CD1c-positive myeloid dendritic cell (primary cell): ENCODE results near the gene KDM4C.
A peak's percentile ranks its signal among the peaks of the same experiment; 100 is the strongest.

Experiments used
- DNase-seq: peaks from one replicate; pipeline ENCODE4 v3.0.0-alpha.2; 2016; ENCODE audit errors: extremely low spot score

KDM4C gene

GRCh38 chr9:7037176-7037575 lies 279.4 kb downstream of the KDM4C start:
- DNase-seq = no peak

GRCh38 chr9:7042124-7042523 lies 284.4 kb downstream of the KDM4C start:
- no peak for DNase-seq

GRCh38 chr9:7045361-7045760 lies 287.6 kb downstream of the KDM4C start:
- DNase-seq = no peak

DNA sequence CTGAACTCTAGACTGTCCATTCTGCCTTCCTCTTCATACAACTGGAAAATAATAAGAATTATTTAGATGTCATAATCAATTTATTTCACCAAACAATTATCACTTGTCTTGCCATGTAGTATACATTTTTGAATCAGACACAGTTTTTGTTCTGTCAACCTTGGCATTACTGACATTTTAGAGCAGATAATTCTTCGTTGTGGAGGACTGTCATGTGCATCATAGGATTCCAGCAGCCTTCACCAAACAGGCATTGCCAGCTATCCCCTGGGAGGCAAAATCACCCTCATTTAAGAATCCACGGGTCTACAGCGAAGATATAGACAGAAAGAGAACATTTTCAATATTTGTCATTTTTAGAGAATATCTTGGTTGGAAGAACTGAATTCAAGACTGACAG lies 293.9 kb downstream of the KDM4C start:
- DNase-seq = no peak

DNA sequence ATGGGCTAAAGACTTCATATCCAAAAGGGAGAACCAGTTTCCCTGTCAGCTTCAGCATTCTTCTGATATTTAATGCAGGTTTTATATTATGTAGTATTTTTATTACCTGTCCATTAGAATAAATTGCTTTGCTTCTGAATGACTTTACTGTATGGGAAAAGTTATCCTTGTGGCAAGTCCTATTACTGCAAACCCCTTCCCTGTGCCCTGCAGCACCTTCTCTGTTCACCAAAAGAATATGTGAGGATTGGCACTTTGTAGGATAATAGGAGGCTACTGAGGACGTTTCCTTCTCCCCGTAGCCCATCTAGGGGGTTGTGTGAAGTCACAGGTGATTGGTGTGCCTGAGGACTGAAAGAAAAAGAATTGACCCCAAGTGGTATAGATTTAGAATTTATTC lies 296.1 kb downstream of the KDM4C start:
- DNase-seq = no peak

DNA sequence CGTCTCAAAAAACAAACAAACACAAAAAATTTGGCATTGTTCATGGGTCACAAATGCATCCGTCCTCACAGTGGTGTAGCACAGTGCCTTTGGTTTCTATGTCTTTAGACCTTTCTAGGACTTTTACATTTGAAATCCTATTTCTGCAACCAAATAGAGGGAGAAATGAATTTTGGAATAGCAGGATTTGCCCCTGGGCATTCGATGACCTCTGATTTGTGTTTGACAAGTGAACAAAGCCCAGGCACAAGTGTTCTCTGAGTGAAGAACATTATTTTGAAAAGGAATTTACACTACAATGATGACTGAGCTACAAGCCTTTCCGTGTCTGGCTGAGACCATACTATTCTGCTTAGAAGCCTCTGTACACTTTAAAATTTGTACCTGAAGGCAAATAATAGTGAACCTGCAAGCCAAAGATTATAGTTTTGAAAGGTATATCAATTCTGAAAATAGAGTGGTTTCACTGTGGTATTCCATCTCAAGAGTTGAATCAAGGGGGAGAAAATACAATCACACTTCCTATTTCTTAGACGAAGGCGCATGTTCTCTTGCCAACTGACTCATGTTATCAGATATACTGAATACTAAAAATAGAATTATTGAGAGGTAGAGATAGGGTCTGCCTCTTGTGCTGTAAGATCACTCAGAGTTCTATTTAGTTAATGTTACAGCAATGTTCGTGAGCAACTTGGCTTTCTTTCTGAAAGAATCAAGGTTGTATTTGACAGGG lies 297.6 kb downstream of the KDM4C start:
- no peak for DNase-seq

DNA sequence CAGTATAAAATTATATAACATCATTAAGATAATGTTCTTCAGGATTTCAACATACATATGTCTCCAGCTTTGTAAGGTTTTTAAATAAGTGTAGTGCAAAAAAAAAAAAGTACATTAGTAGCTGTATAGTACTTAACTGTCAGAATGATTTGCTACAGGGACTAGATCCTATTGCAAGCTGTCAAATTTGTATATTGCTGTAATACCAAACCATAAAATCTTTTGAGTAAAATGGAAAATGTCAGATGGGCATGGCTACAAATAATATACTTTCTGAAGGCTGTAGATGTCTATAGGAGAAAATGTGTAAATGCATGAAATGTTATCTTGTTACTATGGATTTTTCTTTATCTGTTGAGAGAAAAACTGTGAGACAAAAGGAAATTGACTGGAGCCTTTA lies 298.5 kb downstream of the KDM4C start:
- DNase-seq = no peak

GRCh38 chr9:7058473-7058872 lies 300.7 kb downstream of the KDM4C start:
- DNase-seq = no peak

DNA sequence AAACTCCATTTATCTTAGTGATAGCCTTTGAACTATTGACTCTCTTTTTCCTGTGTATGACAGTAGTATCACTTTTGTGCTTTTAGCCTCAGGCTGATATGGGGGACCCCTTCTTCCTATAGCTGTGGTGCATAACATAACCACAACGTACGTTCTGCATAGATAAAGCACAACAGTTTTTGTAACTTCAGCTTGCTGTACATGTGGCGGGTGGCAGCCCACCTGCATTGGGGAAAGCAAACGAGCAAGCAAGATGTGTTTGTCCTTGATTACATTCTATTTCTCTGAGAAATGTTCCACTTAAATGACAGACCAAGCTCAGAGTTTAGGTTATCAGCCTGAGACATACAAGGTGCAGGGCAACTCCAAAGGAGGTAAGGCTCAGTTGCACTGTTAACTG lies 309.4 kb downstream of the KDM4C start:
- no peak for DNase-seq

DNA sequence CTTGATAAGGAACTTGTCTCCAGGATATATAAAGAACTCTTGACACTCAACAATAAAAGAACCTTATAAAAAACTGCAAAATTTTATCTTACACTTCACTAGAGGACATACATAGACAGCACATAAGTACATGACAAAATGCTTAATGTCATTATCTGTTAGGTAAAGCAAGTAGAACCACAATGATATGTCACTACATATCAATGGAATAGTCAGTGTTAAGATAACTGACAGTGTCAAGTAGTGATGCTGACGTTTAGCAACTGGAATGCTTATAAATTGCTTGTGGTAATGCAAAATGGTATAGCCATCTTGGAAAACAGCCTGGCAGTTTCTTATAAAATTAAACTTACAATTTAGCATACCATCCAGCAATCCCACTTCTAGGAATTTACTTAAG lies 314.1 kb downstream of the KDM4C start:
- no peak for DNase-seq

DNA sequence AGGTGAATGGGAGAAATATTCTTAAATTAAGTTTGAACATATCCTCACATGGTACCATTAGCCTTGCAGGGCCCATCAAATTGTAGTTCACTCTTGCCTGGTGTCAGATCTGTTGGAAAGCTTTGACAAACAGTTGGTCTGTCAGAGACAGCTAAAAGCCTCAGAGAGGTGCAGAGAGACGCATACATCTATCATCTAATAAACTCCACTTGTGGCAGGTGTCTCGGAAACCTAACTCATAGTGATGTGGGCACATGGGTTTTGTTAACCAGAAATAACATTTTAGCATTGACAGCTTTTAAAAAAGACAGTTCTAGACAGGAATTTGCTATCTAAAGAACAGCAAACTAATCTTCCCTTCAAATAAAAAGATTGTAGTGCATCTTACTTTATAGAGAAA lies 315.9 kb downstream of the KDM4C start:
- no peak for DNase-seq

DNA sequence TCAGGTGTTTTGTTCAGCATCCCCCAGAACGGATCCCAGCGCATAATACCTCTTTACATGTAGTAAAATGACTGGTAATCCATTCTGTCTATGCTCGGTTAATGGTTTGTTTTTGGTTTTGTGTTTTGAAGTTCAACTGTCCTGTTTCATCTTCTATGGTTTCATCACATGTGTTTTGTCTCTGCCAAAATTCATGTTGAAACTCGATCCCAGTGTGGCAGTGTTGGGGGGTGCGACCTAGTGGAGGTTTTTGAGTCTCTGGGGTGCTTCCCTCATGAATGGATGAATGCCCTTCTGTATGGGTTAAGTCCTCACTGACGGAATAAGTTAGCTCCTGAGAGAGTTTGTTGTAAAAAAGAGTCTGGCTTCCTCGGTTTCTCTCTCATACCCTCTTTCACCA lies 317.4 kb downstream of the KDM4C start:
- no peak for DNase-seq

DNA sequence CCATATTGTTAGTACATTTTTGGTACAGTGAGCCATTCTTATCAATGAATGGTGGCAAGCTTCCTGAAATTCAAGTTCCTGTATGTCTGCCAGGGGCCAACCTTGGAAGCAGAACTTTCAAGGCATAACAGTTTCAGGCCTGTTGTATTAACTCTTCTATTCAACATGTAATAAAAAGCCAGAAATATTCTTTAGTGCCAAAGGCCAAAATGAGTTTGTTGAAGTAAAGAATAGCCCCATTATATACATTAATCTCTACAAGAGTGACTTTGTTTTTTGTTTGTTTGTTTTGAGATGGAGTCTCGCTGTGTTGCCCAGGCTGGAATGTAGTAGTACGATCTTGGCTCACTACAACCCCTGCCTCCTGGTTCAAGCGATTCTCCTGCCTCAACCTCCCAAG lies 321.3 kb downstream of the KDM4C start:
- no peak for DNase-seq

DNA sequence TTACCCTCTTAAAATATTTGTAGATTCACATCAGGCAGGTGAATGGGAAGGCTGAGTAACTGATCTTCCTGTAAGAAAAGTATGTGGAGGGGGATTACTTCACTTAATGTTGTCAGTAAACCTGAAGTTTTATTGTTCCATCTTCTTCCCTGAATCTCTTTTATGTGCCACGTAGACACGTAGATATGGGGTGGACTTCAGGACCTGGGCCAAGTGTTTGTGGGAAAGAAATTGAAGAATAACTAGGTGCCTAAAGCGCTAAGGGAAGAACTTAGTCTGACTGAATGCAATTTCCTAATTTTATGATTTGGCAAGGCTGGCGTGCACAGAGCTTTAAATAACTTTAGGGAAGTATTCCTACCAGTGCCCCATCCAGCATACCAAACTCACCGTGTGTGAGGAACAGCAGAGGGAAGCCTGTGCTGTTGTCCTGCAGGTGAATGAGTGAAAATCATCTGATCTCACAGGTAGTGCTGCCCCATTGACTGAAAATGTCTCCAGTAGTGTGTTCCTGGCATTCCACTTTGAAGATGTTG lies 323.4 kb downstream of the KDM4C start:
- DNase-seq = peak; percentile 42

- no peak for DNase-seq
Observed at GRCh38 chr9:7083192-7083591, 325.4 kb downstream of the KDM4C start.

GRCh38 chr9:7085357-7085756 lies 327.6 kb downstream of the KDM4C start:
- no peak for DNase-seq

DNA sequence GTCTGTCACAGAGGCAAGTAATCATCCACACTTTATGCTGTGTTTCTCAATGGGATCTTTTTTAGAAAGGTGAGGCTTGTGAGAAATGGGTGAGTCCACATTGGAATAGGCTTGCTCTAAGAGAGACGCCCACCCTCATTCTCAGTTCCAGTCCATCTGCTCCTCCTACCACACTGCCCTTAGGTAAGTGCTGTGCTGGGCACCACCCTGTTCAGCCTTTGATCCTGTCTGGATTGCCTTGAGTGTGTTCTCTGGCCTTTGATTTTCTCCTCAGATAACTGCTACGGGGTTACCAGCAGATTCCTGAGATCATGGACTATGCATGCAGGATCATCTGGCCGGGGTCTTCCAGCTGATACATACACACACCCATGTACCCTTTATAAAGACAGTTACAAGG lies 328.6 kb downstream of the KDM4C start:
- DNase-seq = no peak

DNA sequence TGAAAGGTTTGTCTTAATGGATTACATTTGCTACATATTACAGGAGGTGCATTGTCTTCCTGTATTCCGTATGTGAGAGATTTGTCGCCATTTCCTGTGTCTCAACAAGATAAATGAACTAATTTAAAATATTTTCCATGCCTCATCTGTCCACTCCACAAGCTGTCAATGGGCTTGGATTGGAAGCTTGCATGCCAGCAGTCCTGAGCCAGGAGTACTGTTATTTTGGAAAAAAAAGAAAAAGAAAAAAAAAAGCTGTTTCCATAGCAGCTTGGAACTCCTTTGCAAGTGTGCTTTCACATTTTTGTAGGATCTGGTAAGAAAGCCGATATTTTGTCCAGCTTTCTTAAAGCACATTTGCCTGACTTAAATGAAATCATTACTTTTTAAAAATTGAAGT lies 330.8 kb downstream of the KDM4C start:
- DNase-seq = no peak

- DNase-seq = no peak
Observed at GRCh38 chr9:7089406-7090193, 331.8 kb downstream of the KDM4C start.

DNA sequence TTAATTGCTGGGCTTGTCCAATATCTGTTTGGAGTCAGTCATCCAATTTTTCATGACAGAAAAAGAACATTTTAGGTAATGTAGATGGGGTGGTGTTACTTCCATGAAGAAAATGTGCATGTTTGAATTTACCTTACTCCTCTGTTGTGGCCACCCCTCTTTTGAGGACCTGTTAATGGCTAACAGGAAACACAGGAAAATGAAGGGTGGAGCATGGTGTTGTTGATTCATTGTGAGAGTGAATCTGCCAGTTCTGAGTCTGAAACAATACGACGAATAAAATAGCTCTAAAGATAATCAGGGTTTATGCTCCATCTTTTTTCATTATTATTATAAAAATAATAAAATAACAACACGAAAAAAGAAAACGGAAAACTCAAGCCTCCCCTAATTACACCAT lies 335.3 kb downstream of the KDM4C start:
- no peak for DNase-seq

- no peak for DNase-seq
Observed at GRCh38 chr9:7094052-7094451, 336.3 kb downstream of the KDM4C start.

DNA sequence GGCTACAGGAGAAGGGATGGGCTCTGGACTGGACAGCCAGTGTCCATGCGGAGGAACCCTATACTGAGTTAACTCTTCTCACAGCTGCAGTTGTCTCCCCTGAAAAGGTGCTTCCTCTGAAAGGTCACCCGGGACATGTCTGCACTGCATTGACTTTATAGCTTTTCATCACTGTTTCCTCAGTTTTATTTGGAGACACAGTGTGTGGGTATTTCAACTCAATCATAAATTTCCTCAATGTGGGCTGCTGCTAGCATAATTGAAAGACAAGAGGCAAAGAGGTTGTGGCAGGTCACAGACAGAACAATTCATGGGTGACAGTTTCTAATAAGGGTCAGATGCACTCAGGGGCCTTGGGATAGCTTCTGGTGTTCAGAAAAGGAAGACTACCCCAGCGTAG lies 336.8 kb downstream of the KDM4C start:
- DNase-seq = no peak

GRCh38 chr9:7095058-7095457 lies 337.3 kb downstream of the KDM4C start:
- no peak for DNase-seq
